Neutrophil (primary cell): ENCODE measurements around the gene SCN8A.

Experiments used
- H3K27ac ChIP-seq: fragments of 200-600 bp; sonication (generic); 2 replicates; pipeline ENCODE4 v1.5.1; 2016; ENCODE audit warnings: mild to moderate bottlenecking, moderate library complexity
- H3K27me3 ChIP-seq: fragments of 200-600 bp; sonication (generic); 2 replicates; pipeline ENCODE4 v1.6.0; 2016; ENCODE audit warnings: mild to moderate bottlenecking
- H3K36me3 ChIP-seq: fragments of 200-600 bp; sonication (generic); 2 replicates; pipeline ENCODE4 v1.5.1; 2017
- H3K4me1 ChIP-seq, 2 experiments: fragments of 200-600 bp in 1 of 2; sonication (generic) in 1 of 2; 1 replicate in 1 of 2; 2 replicates in 1 of 2; pipeline versions ENCODE4 v1.5.1 to v1.6.1; 2013 to 2016; ENCODE audit warnings: low read depth in 1 of 2, low read length in 1 of 2, mild to moderate bottlenecking in 1 of 2, moderate library complexity in 1 of 2; ENCODE audit not compliant: control insufficient read depth in 1 of 2, insufficient read depth in 1 of 2
- H3K4me3 ChIP-seq, 2 experiments: fragments of 200-600 bp in 1 of 2; sonication (generic) in 1 of 2; 1 replicate in 1 of 2; 2 replicates in 1 of 2; pipeline ENCODE4 v1.5.1; 2013 to 2016; ENCODE audit warnings: low read depth in 1 of 2, low read length in 1 of 2, mild to moderate bottlenecking in 1 of 2, moderate library complexity in 1 of 2
- H3K9me3 ChIP-seq: fragments of 200-600 bp; sonication (generic); 2 replicates; pipeline ENCODE4 v1.5.1; 2016
- TF ChIP-seq, protein P1 (sequence below): fragments of 200-600 bp; sonication (generic); IDR thresholded peaks from 2 replicates; pipeline ENCODE4 v1.5.1; 2016; ENCODE audit warnings: antibody characterized with exemption

SCN8A gene

DNA sequence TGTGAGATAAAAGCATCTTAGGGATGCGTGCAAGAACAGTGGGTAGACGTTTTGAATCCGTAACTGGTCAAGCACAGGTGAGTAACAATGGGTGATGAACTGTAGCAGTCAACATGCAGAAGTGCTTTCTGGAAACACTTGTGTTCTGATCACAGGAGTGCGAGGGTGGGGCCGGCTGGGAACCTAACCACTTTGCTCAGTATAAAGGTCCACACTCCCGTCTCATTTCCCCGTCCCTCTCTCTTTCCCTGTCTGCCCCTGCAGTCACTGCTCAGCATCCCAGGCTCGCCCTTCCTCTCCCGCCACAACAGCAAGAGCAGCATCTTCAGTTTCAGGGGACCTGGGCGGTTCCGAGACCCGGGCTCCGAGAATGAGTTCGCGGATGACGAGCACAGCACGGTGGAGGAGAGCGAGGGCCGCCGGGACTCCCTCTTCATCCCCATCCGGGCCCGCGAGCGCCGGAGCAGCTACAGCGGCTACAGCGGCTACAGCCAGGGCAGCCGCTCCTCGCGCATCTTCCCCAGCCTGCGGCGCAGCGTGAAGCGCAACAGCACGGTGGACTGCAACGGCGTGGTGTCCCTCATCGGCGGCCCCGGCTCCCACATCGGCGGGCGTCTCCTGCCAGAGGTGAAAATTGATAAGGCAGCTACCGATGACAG is 130.4 kb downstream of the SCN8A start:
- Histone ChIP-seq H3K27me3 (peaks cover 23% of the 10 kb centered on the region), H3K36me3 (peaks cover 4% of the 10 kb centered on the region), H3K9me3 (no peaks in the 10 kb centered on the region), H3K4me1 (peaks cover under 1 to 8% of the 10 kb centered on the region in 2 experiments), H3K27ac (no peak overlapping the region), H3K4me3 (no peak overlapping the region)
- TF ChIP-seq, protein P1, sequence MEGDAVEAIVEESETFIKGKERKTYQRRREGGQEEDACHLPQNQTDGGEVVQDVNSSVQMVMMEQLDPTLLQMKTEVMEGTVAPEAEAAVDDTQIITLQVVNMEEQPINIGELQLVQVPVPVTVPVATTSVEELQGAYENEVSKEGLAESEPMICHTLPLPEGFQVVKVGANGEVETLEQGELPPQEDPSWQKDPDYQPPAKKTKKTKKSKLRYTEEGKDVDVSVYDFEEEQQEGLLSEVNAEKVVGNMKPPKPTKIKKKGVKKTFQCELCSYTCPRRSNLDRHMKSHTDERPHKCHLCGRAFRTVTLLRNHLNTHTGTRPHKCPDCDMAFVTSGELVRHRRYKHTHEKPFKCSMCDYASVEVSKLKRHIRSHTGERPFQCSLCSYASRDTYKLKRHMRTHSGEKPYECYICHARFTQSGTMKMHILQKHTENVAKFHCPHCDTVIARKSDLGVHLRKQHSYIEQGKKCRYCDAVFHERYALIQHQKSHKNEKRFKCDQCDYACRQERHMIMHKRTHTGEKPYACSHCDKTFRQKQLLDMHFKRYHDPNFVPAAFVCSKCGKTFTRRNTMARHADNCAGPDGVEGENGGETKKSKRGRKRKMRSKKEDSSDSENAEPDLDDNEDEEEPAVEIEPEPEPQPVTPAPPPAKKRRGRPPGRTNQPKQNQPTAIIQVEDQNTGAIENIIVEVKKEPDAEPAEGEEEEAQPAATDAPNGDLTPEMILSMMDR, result no peak

DNA sequence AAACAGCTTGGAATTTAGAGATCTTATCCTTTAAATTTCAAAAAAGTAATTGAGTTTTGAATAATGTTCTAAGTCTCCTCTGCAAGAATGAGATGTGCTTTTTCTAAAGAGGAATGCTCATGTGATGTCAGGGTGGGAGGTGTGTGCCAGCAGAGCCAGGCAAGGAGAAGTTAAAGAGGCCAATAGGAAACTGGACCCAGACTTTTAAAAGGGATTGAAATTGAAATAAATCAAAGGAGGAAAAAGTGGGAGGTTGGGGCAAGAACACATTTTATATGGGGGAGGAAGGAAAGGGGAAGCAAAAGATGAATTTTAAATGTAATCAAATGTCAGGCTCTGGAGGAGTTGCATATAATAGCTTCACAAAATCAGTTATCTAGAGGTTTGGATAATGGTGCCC is 131.4 kb downstream of the SCN8A start:
- TF ChIP-seq, protein P1, result no peak
- peaks cover 0 to 8% of the 10 kb centered on the region in 2 experiments for H3K4me1 ChIP-seq
- H3K36me3 ChIP-seq, result peaks cover 4% of the 10 kb centered on the region
- H3K9me3 ChIP-seq, result no peaks in the 10 kb centered on the region
- peaks cover 23% of the 10 kb centered on the region for H3K27me3 ChIP-seq
- H3K27ac ChIP-seq, result no peak overlapping the region
- no peak overlapping the region for H3K4me3 ChIP-seq

DNA sequence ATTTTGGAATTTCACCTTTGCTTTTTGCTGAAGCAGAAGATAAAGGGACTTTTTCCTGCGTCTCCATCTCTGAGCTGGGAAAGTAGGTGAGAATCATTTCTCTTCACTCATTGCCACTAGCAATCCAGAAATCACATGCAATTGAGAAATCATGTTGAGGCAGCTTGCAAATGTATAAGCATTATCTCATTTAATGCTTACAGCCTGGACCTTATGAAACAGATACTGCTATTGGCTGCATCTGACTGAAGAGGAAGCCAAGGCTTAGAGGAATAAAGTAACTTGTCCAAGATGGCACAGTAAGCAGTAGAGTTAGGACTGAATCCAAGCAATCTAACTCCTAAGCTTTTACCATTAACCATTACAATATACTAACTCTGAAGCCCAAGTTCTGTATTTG is 135.1 kb downstream of the SCN8A start:
- H3K4me1 ChIP-seq, result peaks cover 0 to 7% of the 10 kb centered on the region in 2 experiments
- H3K27ac ChIP-seq, result no peak overlapping the region
- H3K36me3 ChIP-seq, result peaks cover 4% of the 10 kb centered on the region
- no peak overlapping the region for H3K4me3 ChIP-seq
- H3K27me3 ChIP-seq, result peaks cover 15% of the 10 kb centered on the region
- TF ChIP-seq, protein P1, result no peak
- no peaks in the 10 kb centered on the region for H3K9me3 ChIP-seq

DNA sequence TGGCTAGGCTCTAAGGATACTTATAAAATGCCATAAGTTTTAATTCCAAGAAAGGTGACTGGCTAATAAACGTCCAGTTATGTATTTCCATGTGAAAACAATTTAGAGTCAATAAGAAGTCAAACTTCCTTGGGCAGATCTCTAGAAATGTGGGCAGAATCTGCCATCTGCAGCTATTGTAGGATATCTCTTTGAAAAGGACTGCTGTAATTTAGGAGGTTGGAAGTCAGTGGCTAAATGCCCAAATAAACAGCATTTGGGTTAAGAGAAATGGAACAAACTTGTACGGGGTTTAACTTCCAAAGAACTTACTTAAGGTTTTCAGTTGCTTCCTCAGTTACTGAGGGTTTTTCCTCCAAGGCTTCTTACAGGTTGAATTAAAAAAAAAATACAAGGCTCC is 135.9 kb downstream of the SCN8A start:
- H3K27ac ChIP-seq, result no peak overlapping the region
- TF ChIP-seq, protein P1, result no peak
- H3K9me3 ChIP-seq, result no peaks in the 10 kb centered on the region
- peaks cover 4% of the 10 kb centered on the region for H3K36me3 ChIP-seq
- H3K27me3 ChIP-seq, result peaks cover 7% of the 10 kb centered on the region
- H3K4me1 ChIP-seq, result no peaks in the 10 kb centered on the region
- H3K4me3 ChIP-seq, result no peak overlapping the region

DNA sequence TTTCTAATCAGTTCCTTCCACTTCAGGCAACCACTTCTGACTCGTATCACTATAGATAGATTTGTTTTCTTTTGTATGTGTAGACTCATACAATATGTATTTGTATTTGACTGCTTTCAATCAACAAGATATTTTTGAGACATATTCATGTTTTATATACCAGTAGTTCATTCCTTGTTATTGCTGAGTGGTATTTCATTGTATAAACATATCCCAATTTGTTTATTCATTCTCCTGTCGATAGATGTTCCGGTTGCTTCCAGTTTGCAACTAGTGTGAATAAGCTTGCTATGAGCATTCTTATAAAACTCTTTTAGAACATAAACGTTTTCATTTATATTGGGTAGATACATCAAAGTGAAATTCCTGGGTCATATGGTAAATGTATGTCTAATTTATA is 138.3 kb downstream of the SCN8A start:
- Histone ChIP-seq H3K4me1 (no peaks in the 10 kb centered on the region), H3K27ac (no peak overlapping the region), H3K36me3 (peaks cover 4% of the 10 kb centered on the region), H3K4me3 (no peak overlapping the region), H3K9me3 (no peaks in the 10 kb centered on the region), H3K27me3 (no peaks in the 10 kb centered on the region)
- TF ChIP-seq, protein P1, result no peak
